ENCODE results near the gene ASS1.

Gene ASS1

GRCh38 chr9:130501639-130502038, 56.9 kb downstream of the ASS1 start:
- no peak for DNase-seq

DNA sequence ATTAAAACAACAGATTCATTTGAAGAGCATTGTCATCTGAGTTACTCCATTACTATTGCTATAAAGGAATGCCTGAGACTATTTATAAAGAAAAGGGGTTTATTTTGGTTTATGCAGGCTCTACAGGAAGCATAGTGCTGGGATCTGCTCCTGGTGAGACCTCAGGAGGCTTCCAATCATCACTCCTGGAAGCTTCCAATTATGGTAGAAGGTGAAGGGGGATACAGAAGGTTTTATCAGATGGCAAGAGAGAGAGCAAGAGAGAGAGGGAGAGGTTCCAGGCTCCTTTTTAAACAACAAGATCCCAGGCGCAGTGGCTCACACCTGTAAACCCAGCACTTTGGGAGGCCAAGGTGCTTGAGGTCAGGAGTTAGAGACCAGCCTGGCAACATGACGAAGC, 63.5 kb downstream of the ASS1 start:
- DNase-seq, result no peak

DNA sequence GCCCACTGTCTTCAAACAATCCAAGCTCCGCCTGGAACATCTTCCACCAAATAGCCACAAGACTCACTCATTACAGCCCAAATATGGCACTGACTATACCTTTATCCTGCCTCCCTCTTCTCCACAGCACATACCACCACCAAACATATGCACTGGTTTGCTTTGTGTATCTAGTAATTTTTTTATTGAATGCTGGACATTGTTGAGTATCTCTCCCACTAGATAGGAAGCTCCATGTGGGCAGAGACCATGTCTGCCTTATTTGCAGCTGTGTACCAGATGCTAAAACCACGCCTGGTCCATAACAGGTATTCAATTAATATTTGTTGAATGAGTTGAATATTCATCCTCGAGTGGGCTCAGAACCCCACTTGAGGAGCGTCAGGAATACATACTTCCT, 67.4 kb downstream of the ASS1 start:
- no peak for DNase-seq

GRCh38 chr9:130513078-130513477, 68.3 kb downstream of the ASS1 start:
- DNase-seq, result no peak

DNA sequence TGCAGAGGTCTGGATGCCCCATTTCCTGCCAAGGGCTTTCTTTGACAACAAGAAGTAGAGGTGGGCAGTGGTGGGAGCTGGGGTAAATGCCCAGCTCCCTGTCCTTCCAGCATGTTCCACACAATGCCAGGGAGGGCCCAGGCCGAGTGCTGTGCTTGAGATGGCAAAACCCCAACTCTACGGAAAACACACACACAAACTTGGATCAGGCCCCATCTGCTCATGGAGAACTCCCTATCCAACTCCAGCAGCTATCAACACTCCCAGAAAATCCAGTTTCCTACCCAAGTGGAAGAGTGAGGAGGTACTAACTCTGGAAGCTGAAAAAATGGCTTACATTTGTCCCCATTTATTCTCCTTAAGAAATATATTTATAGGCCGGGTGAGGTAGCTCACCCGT, 73.5 kb downstream of the ASS1 start:
- no peak for DNase-seq

- no peak for DNase-seq
These were observed 74.4 kb downstream of the ASS1 start for GRCh38 chr9:130518943-130519799.

DNA sequence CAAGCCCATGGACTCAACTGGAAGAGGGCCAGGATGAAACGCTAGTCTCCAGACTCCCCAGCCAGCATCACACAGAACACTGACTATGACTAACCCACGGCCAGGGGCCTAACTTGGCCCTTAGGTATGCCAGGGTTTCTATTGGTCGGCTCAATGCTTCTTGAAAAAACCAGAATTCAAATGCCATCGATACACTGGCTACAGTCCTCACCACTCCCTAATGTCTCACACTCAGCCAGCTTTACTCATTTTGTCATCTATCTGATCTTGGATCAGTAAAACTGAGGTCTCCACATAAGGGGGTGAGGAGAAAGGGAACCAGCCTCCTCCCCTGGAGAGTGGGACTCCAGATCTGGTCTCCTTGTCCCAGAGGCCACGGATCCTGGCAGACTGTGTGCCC, 75.2 kb downstream of the ASS1 start:
- no peak for DNase-seq

GRCh38 chr9:130521715-130522114, 77.0 kb downstream of the ASS1 start:
- no peak for DNase-seq

- DNase-seq, result no peak
These were observed 77.6 kb downstream of the ASS1 start for GRCh38 chr9:130522233-130522808.

GRCh38 chr9:130523921-130524320, 79.2 kb downstream of the ASS1 start:
- DNase-seq, result no peak

DNA sequence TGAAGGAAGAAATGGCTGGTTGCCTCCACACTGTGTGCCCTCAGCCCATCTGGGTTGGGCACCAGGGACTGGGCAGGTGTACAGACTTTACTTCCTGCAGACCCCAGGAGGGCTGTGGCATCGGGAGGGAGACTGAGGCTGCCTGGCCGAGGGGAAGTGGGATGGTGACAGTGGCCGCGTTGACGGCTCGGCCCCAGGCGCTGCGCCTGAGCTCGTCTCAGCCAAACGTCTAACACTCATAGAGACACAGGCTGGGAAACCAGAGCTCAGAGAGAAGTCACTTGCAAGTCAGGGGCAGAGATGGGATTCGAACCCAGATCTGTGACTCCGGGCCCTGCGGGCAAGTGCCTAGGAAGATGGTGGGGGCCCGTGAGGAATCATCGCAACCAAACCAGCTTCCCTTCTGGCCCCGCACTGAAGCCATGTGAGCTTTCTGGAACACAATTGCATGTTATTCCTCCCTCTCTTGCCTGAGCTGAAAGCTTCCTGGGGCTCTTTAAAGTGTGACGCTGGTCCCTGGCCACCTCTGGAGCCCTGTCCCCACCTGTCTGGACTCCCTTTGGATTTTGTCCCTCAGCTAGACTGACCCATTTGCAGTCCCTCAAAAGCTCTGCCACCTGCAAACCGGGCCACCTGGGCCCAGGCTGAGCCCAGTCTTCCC, 81.6 kb downstream of the ASS1 start:
- no peak for DNase-seq

DNA sequence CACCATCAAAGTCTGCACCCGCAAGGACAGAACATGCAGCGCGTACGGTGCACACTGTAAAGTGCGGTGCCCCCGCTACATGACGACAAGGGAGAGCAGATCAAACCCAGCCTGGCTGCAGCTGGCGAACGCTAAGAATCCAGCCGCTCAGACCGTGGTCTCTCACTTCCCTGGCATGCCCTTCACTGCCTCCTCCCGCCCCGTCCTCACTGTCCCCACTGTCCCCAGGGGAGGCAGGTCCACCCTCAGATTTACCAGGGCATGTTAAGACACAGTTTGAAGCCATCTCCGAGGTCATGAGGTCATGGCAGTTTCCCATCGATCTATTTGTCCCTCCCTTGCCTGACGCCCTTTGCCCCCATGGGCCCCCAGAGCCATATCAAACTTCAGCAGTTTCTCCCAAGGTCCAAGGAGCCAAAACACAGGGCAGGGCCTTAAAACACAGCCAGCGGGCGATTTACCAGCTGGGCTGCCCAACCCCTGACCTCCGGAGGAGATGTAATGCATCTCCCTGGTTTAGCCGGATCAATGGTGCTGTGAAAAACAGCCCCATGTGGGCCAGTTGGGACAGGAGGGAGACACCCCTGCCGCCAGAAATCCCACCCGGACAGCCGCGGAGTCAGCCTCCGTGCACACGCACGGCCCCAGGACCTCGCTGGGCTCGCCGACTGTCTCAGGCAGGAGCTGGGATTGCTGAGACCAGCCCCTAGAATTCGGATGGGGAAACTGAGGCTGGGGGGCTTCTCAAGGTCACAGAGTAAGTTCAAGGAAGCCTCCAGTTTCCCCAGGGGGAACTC, 82.3 kb downstream of the ASS1 start:
- DNase-seq, result no peak

DNA sequence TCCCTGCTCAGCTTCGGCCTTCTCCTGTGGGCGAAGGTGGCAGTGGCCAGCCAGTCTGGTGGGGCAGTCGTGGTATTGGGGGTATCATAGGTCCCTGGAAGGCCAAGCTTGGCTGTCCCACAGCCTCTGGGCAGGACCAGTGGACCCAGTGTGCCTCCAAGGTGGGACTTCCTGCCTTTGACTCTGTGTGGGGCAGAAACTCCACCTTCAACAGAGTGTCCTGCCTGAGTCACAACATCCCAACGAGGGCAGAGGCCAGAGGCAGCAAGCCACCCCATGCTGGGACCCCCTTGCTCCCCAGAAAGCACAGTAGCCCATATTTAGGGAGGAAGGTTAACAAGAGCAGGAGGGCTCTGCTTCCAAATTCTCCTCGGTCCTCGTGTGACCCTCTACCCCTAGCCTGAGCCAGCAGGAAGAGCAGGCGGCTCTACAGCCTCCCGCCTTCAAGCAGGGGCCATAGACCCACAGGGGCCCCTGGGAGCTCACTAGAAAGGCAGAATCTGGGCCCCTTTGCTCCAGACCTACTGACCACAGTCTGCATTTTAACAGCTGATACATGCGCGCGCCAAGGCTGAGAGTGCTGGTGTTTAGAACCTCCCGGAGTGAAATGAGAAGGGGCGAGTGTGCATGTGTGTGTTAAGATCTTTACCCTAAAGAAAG, 83.0 kb downstream of the ASS1 start:
- no peak for DNase-seq

- DNase-seq, result no peak
These were observed 83.9 kb downstream of the ASS1 start for GRCh38 chr9:130528674-130529073.

GRCh38 chr9:130530938-130531337, 86.2 kb downstream of the ASS1 start:
- DNase-seq, result no peak

- no peak for DNase-seq
These were observed 86.9 kb downstream of the ASS1 start for GRCh38 chr9:130531670-130532069.

DNA sequence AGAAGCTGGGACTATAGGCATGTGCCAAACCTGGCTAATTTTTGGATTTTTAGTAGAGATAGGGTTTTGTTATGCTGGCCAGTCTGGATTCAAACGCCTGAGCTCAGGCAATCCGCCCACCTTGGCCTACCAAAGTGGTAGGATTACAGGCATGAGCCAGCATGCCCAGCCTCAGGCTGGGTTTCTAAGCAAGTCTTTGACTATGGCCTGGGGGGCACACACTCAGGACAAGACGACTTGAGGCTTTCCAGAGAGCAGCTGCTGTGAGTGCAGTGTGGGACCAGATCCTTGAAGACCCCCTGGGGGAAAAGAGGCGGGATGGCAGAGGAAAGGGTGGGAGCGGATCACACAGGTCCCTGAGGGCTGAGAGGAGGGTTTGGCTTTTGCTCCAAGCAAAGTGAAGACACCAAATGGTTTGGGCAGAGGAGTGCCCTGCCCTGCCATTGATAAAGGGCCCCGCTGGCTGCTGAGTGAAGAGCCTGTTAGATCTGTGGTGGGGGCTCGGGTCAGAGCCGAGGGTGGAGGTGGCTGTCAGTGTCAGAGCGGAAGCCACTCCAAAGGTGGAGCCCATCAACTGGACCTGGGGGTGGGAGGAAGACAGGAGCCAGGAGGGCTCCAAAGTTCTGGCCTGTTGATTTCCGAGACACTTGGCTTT, 87.8 kb downstream of the ASS1 start:
- no peak for DNase-seq

DNA sequence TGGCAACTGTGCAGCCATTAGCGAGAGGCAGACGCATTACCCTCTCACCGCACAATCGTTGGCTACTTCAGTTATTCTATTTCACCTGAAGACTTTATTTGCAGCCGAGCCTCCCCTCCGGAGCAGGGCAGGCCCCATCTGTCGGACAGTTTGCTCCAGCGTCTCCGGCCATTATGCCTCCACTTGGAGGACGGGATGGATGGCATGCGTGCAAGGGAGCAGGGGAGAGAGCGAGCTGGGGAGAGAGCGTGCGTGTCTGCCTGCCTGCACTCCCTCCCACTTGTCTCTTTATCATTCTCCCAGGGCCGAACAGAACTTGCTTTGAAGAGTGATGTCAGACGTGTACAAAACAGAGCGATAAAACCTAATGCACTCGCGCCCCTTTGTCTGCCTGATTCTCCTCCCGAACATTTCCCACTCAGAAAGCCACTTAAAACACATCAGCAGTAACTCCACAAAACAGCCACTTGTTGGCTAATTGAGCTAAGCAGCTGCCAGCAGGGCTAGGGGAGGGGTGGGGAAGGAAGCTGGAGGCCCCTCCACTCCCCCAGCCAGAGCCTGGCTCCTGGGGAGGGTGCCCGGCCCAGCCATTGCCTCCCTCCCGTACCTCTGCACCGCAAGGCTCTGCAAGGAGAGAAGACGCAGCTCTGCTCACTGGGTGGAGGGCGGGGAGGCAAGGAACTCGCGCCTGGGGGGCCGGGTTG, 91.2 kb downstream of the ASS1 start:
- DNase-seq, result no peak

GRCh38 chr9:130536701-130537107, 91.9 kb downstream of the ASS1 start:
- no peak for DNase-seq

DNA sequence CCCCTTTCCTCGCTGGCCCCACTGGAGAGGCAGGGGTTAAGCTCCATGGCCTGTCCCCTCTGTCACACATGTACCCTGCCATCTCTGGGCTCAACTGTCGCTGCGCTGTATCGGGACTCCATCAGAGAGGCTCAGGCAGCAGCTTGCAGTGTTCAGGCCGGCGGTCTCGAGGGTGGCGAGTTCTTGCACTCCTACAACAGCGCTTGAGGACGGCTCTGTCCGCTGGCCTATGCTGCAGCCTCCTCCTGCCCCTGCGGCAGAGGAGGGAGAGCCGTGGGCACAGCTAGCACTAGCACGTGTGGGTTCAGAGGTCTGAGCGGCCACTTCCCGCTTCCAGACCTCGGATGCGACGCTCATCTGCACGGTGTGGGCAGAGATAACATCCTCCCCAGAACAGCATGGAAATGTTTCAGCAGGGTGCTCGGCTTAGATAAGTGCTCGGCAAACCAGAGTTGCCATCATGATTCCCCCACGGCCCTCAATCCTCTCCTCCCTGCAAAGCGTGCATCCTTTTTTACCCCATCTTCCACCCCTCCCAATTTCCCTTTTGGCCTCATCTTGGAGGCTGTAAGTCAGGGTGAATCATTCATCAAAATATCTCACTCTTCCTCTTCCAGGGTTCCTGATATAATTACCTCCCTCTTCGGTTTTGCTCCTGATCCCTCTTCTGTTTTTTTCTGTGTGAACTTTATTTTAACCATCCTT, 92.7 kb downstream of the ASS1 start:
- DNase-seq, result no peak

Data from SIG-M5 (cell line).